HG03025 (cell line): ENCODE data around the gene CHCHD1.
"Not testable (repeated sequence)": the region's sequence is repeated elsewhere in the genome, so short reads cannot be mapped to it uniquely, and the experiment has no call there.

Source experiments
- ATAC-seq: cut with Tn5 transposase; IDR thresholded peaks from one replicate; pipeline ENCODE4 v1.9.1; 2021; ENCODE audit warnings: mild to moderate bottlenecking, moderate library complexity; ENCODE audit not compliant: unreplicated experiment, low FRiP score

CHCHD1 gene

DNA sequence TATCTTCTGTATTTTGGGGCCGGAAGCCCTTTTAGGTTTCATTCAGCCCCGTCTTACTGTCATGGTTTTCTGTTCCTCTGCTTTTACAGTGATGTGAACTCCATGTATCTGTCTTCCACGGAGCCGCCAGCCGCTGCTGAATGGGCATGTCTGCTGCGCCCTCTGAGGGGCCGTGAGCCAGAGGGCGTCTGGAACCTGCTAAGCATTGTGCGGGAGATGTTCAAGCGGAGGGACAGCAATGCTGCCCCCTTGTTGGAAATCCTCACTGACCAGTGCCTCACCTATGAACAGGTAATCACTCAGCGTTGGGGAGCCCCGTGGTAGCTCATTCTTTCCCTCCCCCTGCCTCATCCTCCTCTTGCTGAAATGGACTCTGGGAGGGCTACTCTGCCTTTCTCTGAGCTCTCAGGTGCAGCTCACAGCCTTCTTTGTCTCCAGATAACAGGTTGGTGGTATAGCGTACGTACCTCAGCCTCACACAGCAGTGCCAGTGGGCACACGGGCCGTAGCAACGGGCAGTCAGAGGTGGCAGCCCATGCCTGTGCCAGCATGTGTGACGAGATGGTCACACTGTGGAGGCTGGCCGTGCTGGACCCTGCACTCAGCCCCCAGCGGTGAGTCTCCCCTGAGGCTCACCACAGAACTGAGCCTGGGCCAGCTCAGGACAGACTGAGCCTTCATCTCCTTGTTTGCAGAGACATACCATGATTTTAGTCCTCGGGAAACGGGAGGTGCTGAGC lies 9.2 kb downstream of the CHCHD1 start:
- ATAC-seq, result no peak

DNA sequence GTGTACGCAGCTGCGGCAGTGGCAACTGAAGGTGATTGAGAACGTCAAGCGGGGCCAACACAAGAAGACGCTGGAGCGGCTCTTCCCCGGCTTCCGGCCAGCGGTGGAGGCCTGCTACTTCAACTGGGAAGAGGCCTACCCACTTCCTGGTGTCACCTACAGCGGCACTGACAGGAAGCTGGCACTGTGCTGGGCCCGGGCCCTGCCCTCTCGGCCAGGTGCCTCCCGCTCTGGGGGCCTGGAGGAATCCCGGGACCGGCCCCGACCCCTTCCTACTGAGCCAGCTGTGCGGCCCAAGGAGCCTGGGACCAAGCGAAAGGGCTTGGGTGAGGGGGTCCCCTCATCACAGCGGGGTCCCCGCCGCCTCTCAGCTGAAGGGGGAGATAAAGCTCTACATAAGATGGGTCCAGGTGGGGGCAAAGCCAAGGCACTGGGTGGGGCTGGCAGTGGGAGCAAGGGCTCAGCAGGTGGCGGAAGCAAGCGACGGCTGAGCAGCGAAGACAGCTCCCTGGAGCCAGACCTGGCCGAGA lies 10.1 kb downstream of the CHCHD1 start:
- ATAC-seq, result no peak

DNA sequence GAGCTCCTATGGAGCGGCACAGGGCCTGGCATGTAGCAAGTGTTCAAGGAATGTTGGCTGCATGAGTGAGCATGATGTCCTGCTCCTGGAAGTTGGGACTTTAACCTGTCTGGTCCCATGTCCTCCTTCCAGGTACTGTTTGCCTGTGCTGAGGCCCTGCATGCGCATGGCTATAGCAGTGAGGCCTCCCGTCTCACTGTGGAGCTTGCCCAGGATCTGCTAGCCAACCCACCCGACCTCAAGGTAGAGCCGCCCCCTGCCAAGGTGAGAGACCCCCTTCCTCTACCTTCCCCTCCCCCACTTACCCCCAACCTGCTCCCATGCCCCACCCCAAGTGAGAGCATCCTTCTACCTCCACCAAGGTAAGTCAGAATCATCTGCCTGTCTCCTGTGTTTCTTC lies 11.6 kb downstream of the CHCHD1 start:
- ATAC-seq, result no peak

DNA sequence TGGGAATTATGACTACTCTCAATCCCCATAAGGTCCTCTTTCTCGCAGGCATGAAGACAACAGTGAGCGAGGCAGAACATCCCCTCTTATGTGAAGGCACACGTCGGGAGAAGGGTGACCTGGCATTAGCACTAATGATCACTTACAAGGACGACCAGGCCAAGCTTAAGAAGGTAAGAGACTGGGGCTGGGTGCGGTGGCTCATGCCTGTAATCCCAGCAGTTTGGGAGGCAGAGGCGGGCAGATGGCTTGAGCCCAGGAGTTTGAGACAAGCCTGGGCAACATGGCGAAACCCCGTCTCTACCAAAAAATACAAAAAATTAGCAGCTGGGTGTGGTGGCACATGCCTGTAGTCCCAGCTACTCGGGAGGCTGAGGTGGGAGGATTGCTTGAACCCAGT lies 13.6 kb downstream of the CHCHD1 start:
- not testable (repeated sequence) for ATAC-seq

DNA sequence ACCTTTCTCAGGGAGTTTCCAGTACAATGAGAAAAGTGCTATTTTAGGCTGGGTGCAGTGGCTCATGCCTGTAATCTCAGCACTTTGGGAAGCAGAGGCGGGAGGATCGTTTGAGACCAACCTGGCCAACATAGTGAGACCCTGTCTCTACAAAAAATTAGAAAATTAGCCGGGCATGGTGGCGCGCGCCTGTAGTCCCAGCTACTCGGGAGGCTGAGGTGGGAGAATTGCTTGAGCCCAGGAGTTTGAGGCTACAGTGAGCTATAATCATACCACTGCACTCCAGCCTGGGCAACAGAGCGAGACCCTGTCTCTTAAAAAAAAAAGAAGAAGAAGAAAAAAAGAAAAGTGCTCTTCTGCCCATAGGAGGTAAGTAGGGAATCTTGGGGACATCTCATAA lies 14.2 kb downstream of the CHCHD1 start:
- ATAC-seq, result not testable (repeated sequence)

DNA sequence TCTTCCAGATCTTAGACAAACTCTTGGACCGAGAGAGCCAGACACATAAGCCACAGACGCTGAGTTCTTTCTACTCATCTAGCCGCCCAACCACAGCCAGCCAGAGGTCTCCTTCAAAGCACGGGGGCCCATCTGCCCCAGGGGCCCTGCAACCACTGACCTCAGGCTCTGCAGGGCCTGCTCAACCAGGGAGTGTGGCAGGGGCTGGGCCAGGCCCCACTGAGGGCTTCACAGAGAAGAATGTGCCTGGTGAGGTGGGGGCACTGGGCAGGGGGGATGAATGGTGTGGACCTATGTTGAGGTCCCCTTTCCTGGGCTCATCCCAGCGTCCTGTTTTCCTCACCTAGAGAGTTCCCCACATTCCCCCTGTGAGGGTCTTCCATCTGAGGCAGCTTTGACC lies 14.9 kb downstream of the CHCHD1 start:
- ATAC-seq, result no peak

DNA sequence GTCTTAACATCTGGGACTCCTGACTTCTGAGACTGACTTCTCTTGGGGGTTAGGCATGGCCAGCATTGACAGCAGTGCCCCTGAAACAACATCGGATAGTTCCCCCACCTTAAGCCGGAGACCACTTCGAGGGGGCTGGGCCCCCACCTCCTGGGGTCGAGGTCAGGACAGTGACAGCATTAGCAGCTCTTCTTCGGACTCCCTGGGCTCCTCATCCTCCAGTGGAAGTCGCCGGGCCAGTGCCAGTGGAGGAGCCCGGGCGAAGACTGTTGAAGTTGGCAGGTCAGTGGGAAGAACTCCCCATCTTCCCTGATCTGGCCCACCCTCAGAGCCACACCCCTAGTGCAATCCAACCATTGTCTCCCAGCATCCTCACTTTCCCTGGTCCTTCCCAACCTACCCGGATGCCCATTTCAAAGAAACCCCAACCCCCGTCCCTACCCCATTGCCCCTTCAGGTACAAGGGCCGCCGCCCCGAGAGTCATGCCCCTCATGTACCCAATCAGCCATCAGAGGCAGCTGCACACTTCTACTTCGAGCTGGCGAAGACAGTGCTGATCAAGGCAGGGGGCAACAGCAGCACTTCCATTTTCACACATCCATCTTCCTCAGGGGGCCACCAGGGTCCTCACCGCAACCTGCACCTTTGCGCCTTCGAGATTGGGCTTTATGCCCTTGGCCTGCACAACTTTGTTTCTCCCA lies 15.6 kb downstream of the CHCHD1 start:
- no peak for ATAC-seq

DNA sequence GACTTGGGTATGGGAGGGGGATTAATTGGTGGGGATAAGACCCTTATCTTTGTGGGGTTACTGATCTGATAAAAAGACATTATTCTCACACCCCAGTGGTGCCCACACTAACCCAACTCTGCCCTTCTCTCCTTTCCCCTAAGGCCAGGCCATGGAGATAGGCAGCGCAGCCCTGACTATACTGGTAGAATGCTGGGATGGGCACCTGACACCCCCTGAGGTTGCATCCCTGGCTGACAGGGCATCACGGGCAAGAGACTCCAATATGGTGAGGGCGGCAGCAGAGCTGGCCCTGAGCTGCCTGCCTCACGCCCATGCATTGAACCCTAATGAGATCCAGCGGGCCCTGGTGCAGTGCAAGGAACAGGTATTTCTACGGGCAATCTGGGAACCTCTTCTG lies 16.2 kb downstream of the CHCHD1 start:
- ATAC-seq, result no peak

DNA sequence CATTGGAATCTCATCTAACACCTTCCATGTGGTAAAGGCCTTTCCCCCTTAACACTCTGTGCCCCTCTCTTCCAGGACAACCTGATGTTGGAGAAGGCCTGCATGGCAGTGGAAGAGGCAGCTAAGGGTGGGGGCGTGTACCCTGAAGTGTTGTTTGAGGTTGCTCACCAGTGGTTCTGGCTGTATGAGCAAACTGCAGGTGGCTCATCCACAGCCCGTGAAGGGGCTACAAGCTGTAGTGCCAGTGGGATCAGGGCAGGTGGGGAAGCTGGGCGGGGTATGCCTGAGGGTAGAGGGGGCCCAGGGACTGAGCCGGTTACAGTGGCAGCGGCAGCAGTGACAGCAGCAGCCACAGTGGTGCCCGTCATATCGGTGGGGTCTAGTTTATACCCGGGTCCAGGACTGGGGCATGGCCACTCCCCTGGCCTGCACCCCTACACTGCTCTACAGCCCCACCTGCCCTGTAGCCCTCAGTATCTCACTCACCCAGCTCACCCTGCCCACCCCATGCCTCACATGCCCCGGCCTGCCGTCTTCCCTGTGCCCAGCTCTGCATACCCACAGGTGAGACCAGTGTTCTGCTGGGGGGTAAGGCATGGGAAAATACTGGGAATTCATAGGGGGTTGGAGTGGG lies 17.2 kb downstream of the CHCHD1 start:
- ATAC-seq, result no peak

DNA sequence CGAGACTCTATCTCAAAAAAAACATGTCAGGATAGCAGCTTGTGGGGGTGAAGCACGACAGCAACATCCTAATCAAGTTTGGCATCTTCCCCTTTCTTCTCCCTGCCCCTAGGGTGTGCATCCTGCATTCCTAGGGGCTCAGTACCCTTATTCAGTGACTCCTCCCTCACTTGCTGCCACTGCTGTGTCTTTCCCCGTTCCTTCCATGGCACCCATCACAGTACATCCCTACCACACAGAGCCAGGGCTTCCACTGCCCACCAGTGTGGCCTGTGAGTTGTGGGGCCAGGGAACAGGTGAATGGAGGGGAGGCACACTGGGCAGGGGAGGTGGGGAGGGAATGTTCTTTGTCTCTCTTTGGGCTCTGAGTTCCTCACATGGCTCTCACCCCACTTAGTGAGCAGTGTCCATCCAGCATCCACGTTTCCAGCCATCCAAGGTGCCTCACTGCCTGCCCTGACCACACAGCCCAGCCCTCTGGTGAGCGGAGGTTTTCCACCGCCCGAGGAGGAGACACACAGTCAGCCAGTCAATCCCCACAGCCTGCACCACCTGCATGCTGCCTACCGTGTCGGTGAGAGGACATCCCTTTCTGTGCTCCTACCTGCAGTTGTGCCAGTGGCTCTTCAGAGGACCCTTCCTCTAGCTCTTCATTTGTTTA lies 18.2 kb downstream of the CHCHD1 start:
- no peak for ATAC-seq

DNA sequence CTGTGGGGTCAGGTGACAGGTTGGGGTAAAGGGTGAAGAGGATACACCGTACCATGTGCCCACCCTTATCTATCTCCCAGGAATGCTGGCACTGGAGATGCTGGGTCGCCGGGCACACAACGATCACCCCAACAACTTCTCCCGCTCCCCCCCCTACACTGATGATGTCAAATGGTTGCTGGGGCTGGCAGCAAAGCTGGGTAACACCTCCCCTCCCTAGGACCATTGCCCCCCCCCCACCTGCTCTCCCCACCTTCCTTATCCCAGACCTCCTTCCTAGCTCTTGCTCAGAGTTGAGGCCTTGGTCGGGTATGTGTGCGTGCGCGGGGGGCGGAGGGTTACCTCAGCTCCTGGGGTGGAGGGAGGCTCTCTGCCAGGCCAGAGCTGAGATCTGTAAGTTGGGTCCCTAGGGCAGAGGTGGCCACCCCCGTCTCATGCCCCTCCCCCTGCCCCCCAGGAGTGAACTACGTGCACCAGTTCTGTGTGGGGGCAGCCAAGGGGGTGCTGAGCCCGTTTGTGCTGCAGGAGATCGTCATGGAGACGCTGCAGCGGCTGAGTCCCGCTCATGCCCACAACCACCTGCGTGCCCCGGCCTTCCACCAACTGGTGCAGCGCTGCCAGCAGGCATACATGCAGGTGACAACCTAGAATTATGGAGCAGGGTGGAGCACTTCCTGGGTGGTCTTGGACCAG lies 18.9 kb downstream of the CHCHD1 start:
- no peak for ATAC-seq

DNA sequence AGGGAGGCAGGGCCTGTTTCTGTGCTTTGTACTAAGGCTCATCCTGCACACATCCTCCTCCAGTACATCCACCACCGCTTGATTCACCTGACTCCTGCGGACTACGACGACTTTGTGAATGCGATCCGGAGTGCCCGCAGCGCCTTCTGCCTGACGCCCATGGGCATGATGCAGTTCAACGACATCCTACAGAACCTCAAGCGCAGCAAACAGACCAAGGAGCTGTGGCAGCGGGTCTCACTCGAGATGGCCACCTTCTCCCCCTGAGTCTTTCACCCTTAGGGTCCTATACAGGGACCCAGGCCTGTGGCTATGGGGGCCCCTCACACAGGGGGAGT lies 19.4 kb downstream of the CHCHD1 start:
- no peak for ATAC-seq

DNA sequence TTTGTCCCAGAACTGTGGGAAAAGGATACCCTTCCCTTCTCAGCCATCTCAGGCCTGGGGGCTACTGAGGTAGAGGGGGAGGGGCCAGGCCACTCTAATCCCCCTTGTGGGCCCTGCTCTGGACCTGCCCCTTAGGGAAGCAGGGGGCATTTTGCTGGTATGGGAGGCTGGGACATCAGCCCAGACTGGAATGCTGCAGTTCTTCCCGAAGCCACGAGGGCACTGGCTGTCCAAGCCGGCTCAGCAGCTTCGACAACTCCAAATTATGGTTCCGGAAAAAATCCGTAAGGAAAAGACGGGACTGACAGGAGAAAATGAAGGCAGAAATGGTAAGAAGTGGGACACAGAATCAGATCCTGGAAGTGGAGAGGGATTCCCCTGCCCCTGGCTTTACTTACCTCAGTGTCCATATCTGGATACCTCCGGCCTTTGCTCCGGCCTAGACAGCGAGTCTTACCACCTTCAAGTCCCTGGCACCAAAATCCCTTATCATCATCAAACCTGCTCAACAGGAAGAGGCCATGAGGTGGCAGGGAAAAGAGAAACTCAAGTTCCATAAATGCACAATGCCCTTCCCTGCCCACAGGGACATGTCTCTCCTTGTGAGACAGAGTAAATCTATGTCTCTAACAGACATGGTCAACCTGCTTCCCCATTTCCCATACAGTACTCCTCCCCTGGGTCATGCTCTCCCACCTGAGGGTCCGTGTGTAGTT lies 20.6 kb downstream of the CHCHD1 start:
- ATAC-seq, result no peak

DNA sequence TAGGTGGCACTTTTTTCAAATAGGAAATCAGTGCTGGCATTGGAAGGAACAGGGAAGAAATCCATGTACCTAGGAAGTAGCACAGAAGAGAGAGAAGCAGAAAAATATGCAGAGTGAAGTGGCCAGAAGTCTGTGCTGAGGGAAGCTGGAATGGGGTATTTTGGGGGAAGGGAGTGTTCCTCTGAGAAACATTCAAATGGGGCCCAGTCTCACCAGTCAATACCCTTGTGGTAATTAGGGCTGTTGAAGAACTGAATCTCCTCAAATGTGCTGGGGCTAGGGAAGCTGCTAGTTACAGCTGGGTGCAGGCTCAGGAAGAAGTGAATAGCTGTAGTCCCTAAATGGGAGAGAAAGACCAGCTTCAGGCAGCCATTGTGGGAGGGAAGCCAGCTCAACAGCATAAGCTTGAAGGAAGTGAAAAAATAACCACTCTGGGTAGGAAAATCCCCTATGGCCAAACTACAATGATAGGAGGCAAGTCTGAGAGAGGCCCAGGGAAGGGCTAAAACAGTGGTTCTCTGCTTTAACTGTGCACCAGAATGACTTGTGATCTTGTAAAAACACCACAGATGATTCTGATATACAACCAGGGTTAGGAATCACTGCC lies 21.9 kb downstream of the CHCHD1 start:
- no peak for ATAC-seq

DNA sequence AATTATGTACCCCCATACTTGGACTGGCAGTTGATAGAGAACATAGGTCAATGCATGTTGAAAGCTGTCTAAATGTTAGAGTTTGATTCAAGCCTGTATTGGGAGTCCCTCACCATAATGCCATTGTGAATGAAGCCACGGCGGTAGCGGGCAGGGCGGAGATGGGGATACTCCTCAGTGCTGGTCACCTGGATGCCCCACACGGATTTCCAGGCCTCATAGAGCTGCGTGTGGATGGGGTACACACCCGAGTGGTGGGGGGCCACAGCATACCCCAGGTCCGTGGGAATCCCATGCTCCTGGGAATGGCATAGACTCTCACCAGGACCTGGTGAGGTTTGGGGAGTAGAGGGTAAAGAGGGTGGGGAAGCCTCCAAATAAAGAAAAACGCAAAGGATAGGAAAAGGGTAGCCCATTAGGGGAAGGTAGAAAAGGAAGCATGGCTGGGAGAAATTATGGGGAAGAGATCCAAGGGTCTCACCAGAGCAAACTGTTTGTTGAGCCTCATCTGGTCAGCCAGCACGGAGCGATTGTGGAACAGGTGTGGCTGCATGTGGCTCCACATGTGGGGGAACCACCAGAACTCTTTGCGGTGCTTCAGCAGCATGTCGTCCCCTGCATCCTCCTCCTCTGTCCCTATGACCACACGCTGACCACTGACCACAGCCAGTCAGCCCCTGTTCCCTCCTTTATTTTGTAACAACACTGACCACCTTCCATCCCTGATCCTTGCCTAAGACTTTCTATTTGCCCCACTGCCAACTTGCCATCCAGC lies 24.5 kb downstream of the CHCHD1 start:
- no peak for ATAC-seq

DNA sequence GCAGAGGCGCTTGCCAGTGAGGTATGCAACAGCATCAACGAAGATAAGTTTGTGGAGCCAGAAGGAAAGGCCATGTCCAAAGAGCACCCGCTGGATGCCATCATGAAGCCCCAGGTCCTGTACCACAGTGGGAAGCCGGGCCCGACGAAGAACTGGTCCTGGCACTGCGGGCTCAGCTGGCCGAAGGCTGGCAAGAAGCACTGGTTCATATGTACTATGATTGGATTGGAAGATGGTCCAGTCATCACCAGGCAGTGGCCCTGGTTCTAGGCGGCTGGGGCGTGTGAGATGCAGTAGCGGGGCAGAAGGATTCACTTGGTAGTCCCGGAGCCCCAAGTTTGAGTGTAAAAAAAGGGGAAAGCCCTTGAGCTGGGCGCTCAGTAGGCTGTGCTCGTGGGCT lies 25.6 kb downstream of the CHCHD1 start:
- ATAC-seq, result no peak

DNA sequence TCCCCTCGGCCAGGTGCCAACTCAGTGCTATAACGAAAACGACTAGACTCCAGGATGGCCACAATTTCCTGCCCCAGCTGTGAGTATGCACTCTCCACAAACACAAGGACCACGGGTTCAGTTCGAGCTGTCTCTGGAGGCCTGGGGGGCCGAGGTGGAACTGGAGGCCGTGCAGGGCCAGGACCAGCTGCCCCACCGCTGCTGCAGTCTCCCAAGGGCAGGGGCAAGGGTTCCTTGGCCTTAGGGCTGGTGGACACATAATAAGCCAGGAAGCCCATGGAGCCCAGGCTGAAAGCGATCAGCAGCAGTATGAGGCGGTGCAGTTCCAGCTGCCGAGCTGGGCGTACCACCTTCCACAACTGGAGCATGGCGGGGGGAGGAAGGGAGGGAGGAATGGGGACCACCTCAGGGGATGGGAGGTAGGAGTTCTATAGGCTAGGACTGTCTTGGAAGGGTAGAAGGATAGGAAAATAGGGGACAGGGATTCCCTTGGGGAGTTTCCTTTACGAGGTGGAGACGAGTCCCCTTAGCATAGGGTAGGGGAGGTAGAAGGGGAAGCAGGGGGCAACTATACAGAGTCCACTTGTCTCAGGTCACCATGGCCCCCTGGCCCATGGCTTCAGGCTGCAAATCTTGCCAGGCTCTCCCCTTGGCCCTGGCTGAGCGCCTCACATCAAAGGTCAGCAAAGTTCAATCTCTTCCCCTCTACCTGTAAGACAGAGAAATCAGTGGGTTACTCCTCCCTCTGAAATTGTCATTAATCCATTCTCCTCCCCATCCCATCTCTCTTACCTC lies 26.4 kb downstream of the CHCHD1 start:
- ATAC-seq, result no peak
